ENCODE measurements around the gene TRAT1. TPM values are rescaled to one million over a fixed set of nuclear protein-coding genes. Genes with fewer than 3 reads are reported as not detected.
"Not testable (repeated sequence)": the region's sequence is repeated elsewhere in the genome, so short reads cannot be mapped to it uniquely, and the experiment has no call there.

Gene TRAT1
- total RNA-seq, 6 experiments from 2014 or later = not detected

DNA sequence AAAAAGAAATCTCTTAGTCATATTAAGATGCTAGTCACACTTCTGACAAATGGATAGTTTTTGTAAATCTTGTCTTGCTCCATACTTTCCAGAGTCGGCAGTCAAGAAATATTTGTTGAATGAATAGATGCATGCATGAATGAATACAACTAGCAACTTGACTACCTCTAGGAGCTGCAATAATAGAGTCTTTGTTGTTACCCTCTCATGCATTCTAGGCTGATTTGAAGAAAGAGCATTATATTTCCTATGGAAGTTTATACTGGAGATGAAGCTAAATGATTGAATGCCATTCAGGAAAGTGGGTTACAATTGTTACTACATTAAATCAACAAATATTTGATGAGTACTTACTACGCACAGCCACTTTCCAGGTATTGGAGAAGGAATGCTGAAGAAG, 18.1 kb upstream of the TRAT1 start:
- Mint-ChIP-seq H3K4me3 (no peak overlapping the region), H3K27me3 (ENCODE audit: insufficient read depth) (peaks cover 4% of the 10 kb centered on the region), H3K36me3 (ENCODE audit: low read depth) (no peaks in the 10 kb centered on the region), H3K4me1 (ENCODE audit: low read depth) (no peaks in the 10 kb centered on the region), H3K9me3 (peaks cover 19% of the 10 kb centered on the region), H3K27ac (no peak overlapping the region)
- DNase-seq = no peak
- no peak for TF ChIP-seq CTCF (IDR thresholded peaks at IDR 0.05)

GRCh38 chr3:108804966-108805365, 17.6 kb upstream of the TRAT1 start:
- no peak for TF ChIP-seq CTCF (IDR thresholded peaks at IDR 0.05)
- H3K27ac Mint-ChIP-seq = no peak overlapping the region
- no peaks in the 10 kb centered on the region for H3K36me3 Mint-ChIP-seq (ENCODE audit: low read depth)
- no peak for DNase-seq
- peaks cover 19% of the 10 kb centered on the region for H3K9me3 Mint-ChIP-seq
- H3K4me3 Mint-ChIP-seq = no peak overlapping the region
- no peaks in the 10 kb centered on the region for H3K4me1 Mint-ChIP-seq (ENCODE audit: low read depth)
- peaks cover 4% of the 10 kb centered on the region for H3K27me3 Mint-ChIP-seq (ENCODE audit: insufficient read depth)

DNA sequence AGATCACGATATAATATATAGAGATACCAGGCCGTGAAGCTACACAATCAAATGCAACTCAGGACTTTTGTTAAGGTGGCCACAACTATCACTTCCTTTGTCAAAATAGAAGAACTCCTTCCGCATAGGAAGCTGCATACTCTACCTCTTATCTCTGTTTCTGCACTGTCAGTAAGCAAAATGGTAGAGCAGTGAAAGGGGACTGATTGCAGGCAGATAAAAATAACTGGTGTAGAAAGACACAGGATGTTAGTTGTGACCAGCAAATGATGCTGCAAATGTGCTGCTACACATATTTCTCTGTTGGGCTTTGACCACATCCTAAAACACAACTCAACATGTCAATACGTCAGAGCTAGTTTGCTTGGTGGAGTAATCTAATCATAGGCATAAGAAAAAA, 16.3 kb upstream of the TRAT1 start:
- TF ChIP-seq CTCF (IDR thresholded peaks at IDR 0.05) = no peak
- H3K27ac Mint-ChIP-seq = no peak overlapping the region
- no peak overlapping the region for H3K4me3 Mint-ChIP-seq
- H3K9me3 Mint-ChIP-seq = peaks cover 10% of the 10 kb centered on the region
- H3K4me1 Mint-ChIP-seq (ENCODE audit: low read depth) = no peaks in the 10 kb centered on the region
- H3K36me3 Mint-ChIP-seq (ENCODE audit: low read depth) = no peaks in the 10 kb centered on the region
- no peak for DNase-seq
- H3K27me3 Mint-ChIP-seq (ENCODE audit: insufficient read depth) = peaks cover 4% of the 10 kb centered on the region

DNA sequence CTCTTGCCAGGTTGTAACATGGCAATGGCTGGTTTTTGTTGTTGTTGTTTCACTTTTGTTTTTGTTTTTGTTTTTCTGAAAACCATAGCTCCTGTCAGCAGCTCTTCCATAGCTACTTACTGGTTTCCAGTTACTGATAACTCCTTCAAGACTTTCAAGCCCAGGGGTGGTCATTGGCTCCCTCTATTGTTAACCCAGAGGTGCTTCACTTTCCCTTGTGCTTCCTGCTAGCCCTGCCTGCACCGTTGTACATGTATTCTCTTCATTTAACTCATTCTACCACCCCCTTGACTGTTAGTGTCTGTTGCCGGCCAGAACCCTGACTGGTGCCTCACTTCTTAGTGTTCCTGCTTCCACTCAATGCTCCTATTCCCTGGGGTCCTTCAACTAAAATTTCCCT, 4.2 kb upstream of the TRAT1 start:
- Mint-ChIP-seq H3K27ac (no peak overlapping the region), H3K27me3 (ENCODE audit: insufficient read depth) (no peaks in the 10 kb centered on the region)

DNA sequence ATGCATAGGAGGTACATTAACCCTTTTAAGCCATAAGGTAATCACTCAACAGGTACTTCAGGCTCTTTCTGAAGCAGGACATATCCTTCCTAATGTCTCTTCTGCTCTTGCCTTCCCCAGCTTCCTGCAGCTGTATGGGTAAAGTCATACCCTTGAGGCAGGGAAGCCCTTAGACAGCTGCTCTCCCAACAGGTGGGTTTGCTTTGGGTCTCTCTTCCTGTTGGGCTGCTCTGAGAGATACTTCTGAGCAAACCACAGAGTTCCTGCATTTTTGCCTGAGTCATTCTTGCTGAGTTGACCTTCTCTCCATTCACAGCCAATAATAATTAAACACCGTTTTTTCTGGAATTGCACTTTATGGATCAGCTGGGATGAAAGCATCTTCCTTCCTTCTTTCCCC, 2.0 kb upstream of the TRAT1 start:
- Mint-ChIP-seq H3K27ac (no peak overlapping the region), H3K4me3 (no peak overlapping the region), H3K9me3 (peaks cover 7% of the 10 kb centered on the region; the same call in 1 of the 2 replicates), H3K4me1 (ENCODE audit: low read depth) (no peaks in the 10 kb centered on the region), H3K36me3 (ENCODE audit: low read depth) (no peaks in the 10 kb centered on the region), H3K27me3 (ENCODE audit: insufficient read depth) (no peaks in the 10 kb centered on the region)
- DNase-seq = no peak
- TF ChIP-seq CTCF (IDR thresholded peaks at IDR 0.05) = no peak

More for the DNA sequence above, 4.2 kb upstream of the TRAT1 start:
- H3K9me3 Mint-ChIP-seq = peaks cover 7% of the 10 kb centered on the region; the same call in 1 of the 2 replicates
- H3K4me1 Mint-ChIP-seq (ENCODE audit: low read depth) = no peaks in the 10 kb centered on the region
- no peak overlapping the region for H3K4me3 Mint-ChIP-seq
- TF ChIP-seq CTCF (IDR thresholded peaks at IDR 0.05) = no peak
- no peaks in the 10 kb centered on the region for H3K36me3 Mint-ChIP-seq (ENCODE audit: low read depth)
- no peak for DNase-seq

- Mint-ChIP-seq H3K27me3 (ENCODE audit: insufficient read depth) (no peaks in the 10 kb centered on the region), H3K36me3 (ENCODE audit: low read depth) (no peaks in the 10 kb centered on the region), H3K4me3 (no peak overlapping the region), H3K9me3 (peaks cover 5% of the 10 kb centered on the region; the same call in 1 of the 2 replicates), H3K27ac (no peak overlapping the region), H3K4me1 (ENCODE audit: low read depth) (no peaks in the 10 kb centered on the region)
- DNase-seq = no peak
- no peak for TF ChIP-seq CTCF (IDR thresholded peaks at IDR 0.05)
Measured at GRCh38 chr3:108823227-108823626, 641 bp downstream of the TRAT1 start.

GRCh38 chr3:108823803-108824202, 1.2 kb downstream of the TRAT1 start:
- H3K36me3 Mint-ChIP-seq (ENCODE audit: low read depth); H3K27ac Mint-ChIP-seq; H3K4me1 Mint-ChIP-seq (ENCODE audit: low read depth); DNase-seq; H3K9me3 Mint-ChIP-seq; H3K27me3 Mint-ChIP-seq (ENCODE audit: insufficient read depth); H3K4me3 Mint-ChIP-seq: not testable (repeated sequence)

Measured in HFFc6 (cell line).